ENCODE measurements around the gene SEZ6L2.
A peak's percentile ranks its signal among the peaks of the same experiment; 100 is the strongest.
"Not testable (repeated sequence)": the region's sequence is repeated elsewhere in the genome, so short reads cannot be mapped to it uniquely, and the experiment has no call there.

SEZ6L2 gene
- total RNA-seq: 0 to 0.15 (median 0.08) reads per million in 4 donors

DNA sequence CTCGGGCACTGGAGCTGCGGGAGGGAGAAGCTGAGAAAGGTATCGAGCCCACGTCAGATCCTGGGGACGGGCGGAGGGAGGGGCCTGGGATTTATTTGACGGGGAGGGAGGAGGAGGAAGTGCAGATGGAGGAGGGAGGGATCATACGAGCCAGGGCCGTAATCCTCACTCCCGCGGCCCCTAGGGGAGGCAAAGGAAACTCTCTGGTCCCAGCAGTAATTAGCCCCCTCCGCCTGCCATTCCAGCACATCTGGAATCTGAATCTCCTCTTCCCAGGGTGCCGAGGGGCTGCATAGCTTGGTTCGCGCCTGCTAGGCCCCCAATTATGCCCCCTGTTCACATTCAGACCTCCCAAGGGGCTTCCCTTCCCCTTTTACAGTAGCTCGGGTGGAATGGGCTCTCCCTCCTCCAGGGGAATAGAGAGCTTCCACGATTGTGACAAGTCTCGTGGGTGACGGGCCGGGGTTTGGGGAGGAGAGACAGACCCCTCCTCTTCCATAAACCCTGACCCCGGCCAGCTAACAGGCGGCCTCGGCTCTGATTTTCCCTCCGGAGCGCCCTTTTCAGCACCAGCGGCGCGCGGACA lies at the start of gene SEZ6L2:
Gene SEZ6L2, minus strand, starts transcription at position 35 of the 586 bp plus-strand sequence. CDS start 531 bp downstream, outside the sequence.
- DNase-seq: peak in 3 of 5 donors; percentile 50 to 76 (median 68)

DNA sequence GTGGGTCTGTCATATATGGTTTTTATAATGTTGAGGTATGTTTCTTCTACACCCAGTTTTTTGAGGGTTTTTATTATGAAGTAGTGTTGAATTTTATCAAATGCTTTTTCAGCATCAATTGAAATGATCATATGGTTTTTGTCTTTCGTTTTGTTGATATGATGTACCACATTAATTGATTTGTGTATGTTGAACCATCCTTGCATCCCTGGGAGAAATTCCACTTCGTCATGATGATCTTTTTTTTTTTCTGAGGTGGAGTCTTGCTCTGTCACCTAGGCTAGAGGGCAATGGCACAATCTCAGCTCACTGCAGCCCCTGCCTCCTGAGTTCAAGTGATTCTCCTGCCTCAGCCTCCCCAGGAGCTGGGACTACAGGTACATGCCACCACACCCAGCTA lies 48.5 kb upstream of the SEZ6L2 start:
- DNase-seq: no peak

DNA sequence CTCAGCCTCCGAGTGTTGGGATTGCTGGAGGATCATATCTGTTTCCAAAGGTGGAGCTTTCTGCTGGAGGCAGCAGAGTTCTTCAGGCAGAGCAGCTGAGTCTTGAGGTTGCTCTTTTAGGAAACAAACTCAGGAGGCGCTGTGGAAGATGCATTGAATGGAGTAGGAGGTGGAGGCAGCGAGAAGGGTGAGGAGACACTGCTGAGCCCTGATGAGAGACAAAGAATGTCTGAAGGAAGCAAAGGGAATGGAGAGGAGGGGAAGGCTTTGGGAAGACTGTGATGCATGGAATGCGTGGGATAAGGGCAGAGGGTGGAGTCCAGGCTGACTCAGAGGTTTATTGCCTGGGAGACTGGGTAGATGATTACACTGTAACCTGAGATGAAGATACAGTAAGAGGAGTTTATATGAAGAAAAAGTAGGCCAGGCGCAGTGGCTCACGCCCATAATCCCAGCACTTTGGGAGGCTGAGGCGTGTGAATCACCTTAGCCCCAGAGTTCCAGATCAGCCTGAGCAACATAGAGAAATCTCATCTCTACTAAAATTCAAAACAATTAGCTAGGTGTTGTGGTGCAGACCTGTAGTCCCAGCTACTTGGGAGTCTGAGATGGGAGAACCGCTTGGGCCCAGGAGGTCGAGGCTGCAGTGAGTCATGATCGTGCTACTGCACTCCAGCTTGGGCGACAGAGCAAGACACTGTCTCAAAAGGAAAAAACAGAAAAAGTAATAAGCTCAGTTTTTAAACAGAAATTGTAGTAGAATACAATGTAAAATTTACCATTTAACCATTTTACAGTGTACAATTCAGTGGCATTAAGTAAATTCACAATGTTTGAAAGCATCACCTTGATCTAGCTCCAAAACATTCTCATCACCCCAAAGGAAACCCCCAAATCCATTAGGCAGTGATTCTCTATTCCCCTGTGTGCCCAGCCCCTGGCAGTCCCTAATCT lies 44.8 kb upstream of the SEZ6L2 start:
- no peak for DNase-seq

DNA sequence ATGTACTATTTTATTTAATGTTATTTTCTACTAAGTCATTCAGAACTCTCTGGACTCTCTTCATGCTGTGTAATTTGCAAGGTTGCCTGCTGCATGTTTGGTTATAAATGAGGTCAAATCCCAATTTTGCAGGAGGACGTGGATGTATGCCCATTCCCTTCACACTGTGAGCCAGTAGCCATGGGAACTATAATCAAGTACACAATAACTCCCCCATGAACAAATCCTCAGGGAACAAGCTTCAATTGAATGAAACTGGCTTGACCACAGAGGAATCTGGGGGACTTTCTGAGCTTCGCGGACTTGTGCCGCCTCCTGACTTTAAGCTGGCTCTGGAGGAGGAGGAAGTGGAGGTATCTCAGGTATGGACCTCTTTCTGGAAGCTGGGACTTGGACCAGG lies 41.3 kb upstream of the SEZ6L2 start:
- no peak for DNase-seq

DNA sequence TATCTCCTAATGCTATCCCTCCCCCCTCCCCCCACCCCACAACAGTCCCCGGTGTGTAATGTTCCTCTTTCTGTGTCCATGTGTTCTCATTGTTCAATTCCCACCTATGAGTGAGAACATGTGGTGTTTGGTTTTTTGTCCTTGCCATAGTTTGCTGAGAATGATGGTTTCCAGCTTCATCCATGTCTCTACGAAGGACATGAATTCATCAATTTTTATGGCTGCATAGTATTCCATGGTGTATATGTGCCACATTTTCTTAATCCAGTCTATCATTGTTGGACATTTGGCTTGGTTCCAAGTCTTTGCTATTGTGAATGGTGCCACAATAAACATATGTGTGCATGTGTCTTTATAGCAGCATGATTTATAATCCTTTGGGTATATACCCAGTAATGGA lies 32.4 kb upstream of the SEZ6L2 start:
- DNase-seq: not testable (repeated sequence)

DNA sequence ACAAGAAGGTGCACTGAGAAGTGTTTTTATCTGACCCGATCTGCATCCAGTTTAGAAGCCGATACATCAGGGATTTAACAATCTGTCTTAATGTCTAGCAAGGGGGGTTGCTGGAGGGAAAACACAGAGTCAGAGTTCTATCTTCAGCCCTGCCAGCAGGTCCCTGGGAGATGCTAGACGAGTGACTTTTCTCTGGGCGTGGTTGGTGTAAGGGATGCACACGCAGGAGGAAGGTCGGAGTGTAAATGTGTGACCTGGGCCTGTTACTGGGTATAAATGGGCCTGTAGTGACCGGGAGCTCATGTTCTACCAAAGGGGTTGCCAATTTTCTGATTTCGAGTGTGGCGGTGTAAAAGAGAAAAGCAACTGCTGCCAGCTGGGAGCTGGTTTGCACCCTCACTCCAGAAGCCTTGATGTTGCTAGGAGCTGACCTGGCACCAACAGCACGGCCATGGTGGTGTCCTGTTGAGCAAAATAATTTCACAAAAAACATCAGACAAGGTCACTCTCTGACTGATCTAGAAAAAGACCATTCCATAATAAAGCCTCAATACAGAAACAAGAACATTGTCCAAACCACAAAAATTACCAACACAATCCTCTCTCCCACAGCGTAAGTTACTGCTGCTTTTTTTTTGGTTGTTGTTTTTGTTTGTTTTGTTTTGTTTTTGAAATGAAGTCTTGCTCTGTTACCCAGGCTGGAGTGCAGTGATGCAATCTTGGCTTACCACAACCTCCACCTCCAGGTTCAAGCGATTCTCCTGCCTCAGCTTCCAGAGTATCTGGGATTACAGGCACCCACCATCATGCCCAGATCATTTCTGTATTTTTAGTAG lies 27.9 kb upstream of the SEZ6L2 start:
- no peak for DNase-seq

DNA sequence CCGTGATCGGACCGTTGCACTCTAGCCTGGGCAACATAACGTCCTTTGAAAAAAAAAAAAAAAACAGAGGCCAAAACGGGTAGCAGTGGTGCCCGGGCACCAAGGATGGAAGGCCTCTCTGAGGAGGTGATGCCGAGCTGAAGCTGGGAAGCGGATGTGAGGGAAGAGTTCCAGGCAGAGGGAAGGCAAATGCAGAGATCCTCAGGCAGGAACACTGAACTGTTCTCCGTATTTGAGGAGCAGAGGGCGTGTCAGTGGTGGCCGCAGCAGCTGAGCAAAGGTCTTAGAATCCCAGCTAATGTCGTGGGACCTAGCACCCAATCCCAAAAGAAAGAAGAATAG lies 27.3 kb upstream of the SEZ6L2 start:
- no peak for DNase-seq

DNA sequence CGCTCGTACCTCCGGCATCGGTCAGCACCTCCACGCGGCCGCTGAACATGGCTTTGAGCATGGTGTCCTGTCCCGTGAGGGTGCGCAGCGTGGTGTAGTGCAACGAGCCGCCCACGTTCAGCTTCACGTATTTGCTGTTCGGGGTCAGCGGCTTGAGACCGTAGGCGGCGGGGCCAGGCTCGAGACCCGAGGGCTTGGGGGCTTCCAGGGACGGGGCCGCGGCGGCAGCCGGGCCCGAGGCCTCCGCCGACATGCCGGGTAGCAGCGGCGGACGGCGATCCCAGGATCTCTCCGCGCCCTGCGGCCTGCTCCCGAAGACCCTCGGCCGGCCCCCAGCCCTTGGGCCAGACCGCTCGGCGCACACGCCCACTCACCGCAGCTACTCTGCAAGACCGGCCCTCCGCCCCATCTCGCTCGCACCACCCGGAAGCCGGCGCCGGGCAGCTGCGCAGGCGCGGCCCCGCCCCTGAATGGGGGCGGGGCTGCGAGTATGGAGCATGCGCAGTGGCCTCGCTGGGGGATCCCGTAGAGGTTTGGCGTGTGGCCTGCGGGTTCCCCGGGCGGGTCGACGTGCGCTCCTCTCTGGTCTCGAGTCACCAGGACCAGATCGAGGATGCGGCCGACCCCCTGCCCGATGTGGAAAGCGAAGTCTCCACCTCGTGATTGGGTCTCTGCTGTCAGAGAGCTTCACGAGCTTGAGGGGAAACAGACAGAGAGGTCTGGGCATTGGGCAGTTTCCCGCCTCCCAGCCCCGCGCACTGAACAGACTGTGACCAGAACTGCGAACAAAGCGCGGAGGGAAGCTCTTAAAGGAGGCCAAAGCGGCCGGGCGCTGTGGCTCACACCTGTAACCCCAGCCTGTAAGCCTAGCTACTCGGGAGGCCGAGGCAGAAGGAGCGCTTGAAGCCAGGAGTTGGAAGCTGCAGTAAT lies 26.7 kb upstream of the SEZ6L2 start, which contains the start of gene KCTD13:
Gene KCTD13, minus strand, starts transcription at position 446 of the 930 bp plus-strand sequence. Its CDS starts 193 bp downstream, at position 253.
- DNase-seq: peak; percentile 75 to 85 (median 85)

DNA sequence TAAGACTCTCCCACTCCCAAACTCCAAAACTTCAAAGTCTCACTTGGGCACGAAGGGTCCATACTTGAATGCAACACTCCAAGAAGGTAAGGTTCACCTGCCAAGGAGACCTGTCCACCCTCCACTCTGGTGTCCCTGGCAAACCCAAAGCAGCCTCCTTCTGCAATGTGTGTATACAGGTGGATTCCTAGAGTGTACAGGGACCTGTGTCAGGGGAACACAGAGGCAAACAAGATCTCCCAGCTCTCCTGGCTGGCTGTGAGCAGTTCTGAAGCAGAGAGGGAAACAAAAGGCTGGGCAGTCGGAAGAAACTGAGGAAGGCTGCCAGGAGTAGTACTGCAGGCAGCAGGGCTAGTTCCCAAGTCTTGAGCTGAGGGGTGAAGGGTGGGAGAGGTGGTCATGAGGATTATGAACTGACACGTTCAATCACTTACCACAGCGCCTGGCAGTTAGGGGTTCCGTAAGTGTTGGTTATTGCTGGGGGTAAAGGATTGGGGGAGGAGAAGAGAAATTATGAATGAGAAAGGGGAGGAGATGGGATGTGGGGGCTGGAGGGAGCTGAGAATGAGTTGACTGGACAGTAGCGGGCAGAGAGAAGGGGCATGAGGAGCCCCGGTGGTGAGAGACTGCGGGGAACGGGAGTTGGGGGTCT lies 25.9 kb upstream of the SEZ6L2 start:
- no peak for DNase-seq

DNA sequence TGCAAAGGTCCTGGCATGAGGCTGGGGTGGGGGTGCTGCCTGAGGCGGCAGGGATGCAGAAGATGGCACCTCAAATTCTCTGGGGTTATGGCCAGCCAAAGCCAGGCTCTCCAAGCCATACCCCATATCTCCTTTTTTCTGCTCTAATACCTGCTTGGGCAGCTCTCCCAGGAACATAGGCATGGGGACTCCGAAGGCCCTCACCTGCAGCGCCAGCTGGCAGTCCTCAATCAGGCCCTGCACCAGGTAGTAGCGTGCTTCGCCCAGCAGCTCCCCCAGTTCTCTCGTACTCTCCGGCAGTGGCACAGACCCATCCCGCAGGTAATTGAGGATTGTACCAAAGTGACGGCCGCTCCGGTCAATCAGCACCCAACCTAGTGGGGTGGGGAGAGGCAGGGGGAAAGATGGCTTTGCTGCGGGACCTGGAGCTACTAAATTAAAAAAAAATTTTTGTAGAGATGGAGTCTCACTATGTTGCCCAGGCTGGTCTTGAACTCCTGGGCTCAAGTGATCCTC lies 23.7 kb upstream of the SEZ6L2 start:
- no peak for DNase-seq

DNA sequence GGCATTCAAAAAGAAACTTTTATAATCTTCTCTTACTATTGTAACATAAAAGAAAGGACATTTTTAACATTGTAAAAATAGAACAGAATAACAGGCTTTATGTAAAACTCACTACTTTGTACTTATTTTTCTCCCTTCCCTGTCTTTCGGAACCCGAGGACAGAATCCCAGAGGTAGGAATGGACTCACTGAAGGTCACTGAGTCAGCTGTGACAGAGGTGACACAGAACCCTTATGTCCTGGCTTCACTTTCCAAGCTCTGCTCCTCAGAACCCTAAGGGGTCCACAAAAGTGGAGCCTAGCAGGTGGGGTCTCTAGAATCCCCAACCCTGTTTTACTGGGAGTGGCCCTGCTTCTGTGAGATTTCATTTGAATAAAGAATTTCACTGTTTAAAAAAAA lies 23.0 kb upstream of the SEZ6L2 start:
- DNase-seq: no peak

DNA sequence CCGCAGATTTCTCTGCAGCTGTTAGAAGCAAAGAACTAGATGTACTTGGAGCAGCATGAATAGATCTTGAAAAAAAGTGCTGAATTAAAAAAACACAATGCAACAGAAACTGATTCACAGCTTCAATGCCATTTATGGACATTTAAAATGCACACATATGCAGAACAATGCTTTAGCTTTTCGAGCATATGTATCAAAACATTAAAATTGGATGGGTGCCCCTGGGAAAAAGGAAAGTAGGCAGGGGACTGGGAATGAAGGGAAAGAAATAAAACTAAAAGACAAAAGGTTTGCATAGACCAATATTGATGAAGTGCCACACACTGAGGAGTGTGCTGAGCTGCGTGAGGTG lies 21.7 kb upstream of the SEZ6L2 start:
- DNase-seq: no peak

DNA sequence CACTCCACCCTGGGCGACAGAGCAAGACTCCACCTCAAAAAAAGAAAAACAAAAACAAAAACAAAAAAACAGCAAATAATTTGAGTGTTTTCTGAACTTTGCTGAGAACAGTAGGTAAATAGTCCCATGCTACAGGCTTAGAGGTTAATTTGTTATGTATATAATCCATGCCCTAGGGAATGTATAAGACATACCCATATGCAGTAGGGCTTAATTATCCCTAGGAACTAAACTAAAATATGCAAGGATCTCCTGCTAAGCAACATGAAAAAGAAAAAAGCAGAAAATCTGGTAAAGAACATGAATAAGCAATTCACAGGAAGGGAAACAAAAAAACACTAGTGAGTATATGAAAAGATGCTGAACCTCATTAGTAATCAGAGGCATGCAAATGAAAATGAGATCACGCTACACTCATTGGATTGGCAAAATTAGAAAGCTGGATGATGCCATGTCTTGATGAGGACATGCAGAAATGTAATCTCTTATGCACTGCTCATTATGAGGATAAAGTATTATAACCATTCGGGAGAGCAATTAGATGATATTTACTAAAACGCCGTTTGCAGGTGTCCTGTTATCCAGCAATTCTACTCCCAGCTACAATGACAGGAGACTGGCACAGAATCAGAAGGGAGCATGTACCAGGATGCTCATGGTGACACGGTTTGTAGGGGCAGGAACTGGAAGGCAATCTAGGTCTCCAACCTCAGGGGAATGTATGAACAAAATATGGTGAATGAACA lies 21.1 kb upstream of the SEZ6L2 start:
- DNase-seq: no peak

DNA sequence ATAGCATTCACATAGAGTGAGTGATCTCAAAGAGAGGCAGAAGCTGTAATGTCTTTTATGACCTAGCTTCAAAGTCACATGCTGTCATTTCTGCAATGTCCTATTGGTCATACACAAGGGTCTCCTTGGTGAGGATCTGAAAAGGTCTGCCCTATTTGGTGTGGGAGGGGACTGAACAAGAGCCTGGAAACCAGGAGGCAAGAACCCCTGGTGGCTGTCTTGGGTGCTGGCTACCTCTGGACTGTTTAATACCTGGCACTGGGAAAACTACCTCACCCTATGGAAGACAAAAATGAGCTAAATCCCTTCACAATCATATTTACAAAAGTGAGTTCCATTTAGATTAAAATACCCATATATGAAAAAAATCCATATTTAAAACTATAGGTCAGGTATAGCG lies 17.6 kb upstream of the SEZ6L2 start:
- DNase-seq: no peak

DNA sequence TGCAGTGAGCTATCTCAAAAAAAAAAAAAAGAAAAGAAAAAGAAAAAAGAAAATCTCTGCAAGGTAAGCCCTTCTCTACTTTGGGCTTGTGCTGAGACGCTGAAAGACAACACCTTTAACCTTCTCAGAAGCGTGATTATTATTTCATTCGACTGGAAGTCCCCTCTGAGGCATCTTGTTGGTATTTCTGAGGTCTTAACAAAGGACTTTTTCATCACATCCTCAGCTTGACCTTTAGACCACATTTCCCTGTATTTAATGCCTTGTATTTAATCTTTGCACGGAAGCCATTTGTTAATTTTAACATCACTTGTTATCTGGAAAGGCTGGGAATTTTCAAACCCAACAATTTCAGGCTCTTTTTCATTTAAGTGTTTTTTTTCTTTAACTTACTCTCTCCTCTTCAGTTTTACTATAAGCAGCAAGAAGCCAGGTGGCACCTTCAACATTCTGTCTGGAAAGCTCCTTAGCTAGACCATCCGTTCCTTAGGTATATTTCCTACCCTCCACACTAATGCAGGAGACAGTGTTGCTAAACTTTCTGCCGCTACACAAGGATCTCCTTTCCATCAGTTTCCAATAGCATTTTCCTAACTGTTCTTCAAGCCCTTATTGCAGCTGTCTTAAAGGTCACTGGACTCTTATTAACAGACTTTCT lies 16.4 kb upstream of the SEZ6L2 start:
- no peak for DNase-seq

DNA sequence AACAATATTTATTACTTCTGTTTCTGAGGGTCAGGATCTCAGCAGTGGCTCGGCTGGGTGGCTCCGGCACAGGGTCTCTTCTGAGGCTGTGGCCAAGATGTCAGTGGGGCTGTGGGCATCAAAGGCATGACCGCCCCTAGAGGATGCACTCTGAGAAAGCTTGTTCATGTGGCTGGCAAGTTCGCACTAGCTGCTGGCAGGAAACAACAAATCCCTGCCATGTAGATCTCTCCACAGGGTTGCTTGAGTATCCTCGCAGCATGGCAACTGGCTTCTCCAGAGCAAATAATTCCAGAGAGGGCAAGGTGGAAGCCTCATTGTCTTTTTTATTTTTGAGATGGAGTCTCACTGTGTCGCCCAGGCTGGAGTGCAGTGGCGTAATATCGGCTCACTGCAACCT lies 14.2 kb upstream of the SEZ6L2 start:
- DNase-seq: no peak

DNA sequence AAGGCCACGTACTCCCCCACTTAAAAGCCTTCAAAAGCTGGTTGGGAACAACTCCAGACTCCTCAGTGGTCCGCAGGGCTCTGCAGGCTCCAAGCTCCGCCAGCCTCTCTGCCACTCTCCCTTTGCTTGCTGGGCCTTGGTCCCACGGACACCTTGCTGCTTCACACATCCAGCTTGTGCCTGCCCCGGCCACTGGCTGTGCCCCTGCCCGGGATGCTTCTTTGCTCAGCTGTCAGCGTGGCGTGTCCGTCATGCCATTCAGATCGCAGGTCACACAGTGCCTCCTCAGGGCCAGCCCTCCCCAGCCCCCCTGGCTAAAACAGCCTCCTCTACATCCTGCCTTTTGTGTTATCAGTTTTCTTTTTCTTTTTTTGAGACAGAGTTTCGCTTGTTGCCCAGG lies 12.7 kb upstream of the SEZ6L2 start:
- DNase-seq: no peak

DNA sequence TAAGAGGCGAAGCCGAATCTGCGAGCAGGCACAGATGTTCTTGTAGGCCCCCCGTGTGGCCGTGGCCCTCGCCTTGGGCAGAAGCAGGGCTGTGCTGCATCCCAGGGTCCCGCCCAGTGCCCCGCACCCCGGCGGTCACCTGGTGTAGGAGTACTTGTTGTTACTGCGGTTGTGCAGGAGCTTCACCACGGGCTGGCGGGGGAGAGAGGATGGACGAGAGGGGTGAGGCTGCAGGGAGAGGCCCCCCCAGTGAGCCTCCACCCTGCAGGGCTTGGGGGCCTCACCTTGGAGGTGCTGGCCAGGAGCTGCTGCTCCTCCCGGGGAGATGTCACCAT lies 12.3 kb upstream of the SEZ6L2 start:
- DNase-seq: no peak

DNA sequence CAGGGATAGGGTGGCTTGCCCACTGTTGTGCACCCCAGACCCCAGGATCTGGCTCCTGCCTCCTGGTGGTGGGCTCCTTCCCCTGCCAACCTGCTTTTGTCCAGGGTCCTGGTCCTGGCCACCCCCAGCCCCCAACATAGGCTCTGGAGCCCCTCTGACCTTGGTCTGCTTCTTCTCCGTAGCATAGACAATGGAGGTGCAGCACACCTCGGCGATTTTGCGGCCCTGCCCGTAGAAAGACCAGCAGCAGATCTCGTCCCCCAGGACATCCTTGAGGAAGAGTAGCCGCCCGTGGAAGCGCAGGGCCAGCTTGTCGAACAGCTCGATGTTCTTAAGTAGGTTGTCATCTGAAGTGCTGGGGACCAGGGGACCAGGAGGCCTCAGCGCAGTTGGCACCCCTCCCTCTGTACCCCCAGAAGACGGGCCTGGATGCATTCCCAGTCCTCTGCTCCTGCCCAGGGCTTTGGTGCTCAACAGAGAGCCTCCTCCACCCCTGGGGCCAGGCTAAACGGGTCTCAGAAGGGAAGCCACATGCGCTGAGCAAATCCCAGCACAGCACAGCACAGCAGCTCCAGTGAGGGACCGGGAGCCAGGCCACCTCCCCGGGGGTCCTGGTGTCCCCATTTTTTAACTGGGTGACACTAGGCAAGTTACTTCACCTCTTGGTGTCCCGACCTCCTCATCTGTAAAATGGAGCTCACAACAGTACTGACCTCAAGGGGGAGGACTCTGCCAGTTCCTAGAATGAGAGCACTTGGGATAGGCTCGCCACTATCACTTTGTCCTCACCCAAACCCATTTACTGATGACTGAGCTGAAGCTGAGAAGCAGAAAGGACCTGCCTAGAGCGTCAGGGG lies 11.7 kb upstream of the SEZ6L2 start:
- DNase-seq: no peak

All from T-helper 1 cell (primary cell).